Measurements from ENCODE around the gene TNFRSF19.

GRCh38 chr13:23688336-23688735, 118.1 kb downstream of the TNFRSF19 start:
- TF ChIP-seq LEF1 (IDR thresholded peaks at IDR 0.05; ENCODE audit: borderline replicate concordance) (no peak), TARDBP (IDR thresholded peaks at IDR 0.05) (no peak), ELF4 (IDR thresholded peaks at IDR 0.05) (no peak), BHLHE40 (IDR thresholded peaks at IDR 0.05; ENCODE audit: borderline replicate concordance) (no peak), FOXK2 (IDR thresholded peaks at IDR 0.05) (no peak), ARNT (IDR thresholded peaks at IDR 0.05) (no peak), SP1 (IDR thresholded peaks at IDR 0.05) (no peak)
